Neural cell (in vitro differentiated cells): ENCODE results near the gene ZNF57.

Experiments used
- RAD21 ChIP-seq: fragments of 450-650 bp; conservative IDR thresholded peaks from 2 replicates; pipeline ENCODE4 v1.6.1; 2014; ENCODE audit warnings: antibody characterized with exemption, mild to moderate bottlenecking, moderate library complexity
- TF ChIP-seq, protein P1 (sequence below): fragments of 450-650 bp; IDR thresholded peaks from 2 replicates; pipeline ENCODE4 v1.5.1; 2014; ENCODE audit warnings: antibody characterized with exemption, mild to moderate bottlenecking, moderate library complexity; ENCODE audit not compliant: poor library complexity, severe bottlenecking

DNA sequence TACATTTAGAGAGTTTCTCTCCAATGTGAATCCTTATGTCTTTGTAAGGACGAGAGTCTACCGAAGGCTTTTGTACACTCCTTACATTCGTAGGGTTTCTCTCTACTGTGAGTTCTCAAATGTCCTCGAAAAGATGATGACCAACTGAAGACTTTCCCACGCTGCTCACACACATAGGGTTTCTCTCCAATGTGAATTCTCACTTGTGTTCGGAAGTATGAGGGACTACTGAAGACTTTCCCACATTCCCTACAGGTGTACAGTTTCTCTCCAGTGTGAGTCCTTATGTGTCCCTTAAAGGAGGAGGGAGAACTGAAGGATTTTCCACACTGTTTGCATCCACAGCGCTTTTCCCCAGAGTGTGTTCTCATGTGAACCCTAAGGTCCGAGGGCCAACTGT is 4.0 kb upstream of the ZNF57 start:
- TF ChIP-seq, protein P1, sequence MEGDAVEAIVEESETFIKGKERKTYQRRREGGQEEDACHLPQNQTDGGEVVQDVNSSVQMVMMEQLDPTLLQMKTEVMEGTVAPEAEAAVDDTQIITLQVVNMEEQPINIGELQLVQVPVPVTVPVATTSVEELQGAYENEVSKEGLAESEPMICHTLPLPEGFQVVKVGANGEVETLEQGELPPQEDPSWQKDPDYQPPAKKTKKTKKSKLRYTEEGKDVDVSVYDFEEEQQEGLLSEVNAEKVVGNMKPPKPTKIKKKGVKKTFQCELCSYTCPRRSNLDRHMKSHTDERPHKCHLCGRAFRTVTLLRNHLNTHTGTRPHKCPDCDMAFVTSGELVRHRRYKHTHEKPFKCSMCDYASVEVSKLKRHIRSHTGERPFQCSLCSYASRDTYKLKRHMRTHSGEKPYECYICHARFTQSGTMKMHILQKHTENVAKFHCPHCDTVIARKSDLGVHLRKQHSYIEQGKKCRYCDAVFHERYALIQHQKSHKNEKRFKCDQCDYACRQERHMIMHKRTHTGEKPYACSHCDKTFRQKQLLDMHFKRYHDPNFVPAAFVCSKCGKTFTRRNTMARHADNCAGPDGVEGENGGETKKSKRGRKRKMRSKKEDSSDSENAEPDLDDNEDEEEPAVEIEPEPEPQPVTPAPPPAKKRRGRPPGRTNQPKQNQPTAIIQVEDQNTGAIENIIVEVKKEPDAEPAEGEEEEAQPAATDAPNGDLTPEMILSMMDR, result no peak
- no peak for TF ChIP-seq RAD21
